Ovary (tissue), 3 donors: ENCODE measurements around the gene CEP131.

Experiments
- POLR2A ChIP-seq: fragments of 450-650 bp; IDR thresholded peaks from one replicate; pipeline ENCODE4 v1.6.1; 2017; ENCODE audit warnings: antibody characterized with exemption, mild to moderate bottlenecking, moderate library complexity
- TF ChIP-seq, protein P1 (sequence below), 3 donors: fragments of 450-650 bp in 2 of 3; fragments of 200-600 bp in 1 of 3; IDR thresholded peaks; one replicate each; pipeline versions ENCODE4 v1.5.1 to v1.8.0; 2016 to 2022; ENCODE audit warnings: antibody characterized with exemption in 3 of 3, mild to moderate bottlenecking in 1 of 3
- donor health status: DM: no; HTN: no; CAD: no.

- TF ChIP-seq POLR2A: no peak
- TF ChIP-seq, protein P1, sequence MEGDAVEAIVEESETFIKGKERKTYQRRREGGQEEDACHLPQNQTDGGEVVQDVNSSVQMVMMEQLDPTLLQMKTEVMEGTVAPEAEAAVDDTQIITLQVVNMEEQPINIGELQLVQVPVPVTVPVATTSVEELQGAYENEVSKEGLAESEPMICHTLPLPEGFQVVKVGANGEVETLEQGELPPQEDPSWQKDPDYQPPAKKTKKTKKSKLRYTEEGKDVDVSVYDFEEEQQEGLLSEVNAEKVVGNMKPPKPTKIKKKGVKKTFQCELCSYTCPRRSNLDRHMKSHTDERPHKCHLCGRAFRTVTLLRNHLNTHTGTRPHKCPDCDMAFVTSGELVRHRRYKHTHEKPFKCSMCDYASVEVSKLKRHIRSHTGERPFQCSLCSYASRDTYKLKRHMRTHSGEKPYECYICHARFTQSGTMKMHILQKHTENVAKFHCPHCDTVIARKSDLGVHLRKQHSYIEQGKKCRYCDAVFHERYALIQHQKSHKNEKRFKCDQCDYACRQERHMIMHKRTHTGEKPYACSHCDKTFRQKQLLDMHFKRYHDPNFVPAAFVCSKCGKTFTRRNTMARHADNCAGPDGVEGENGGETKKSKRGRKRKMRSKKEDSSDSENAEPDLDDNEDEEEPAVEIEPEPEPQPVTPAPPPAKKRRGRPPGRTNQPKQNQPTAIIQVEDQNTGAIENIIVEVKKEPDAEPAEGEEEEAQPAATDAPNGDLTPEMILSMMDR (IDR thresholded peaks at IDR 0.05): no peak
Observed at GRCh38 chr17:81173762-81174155, 49.0 kb downstream of the CEP131 start.
